ENCODE results near the gene NDUFA8. TPM values are rescaled to one million over a fixed set of nuclear protein-coding genes. Genes with fewer than 3 reads are reported as not detected.

Gene NDUFA8
- total RNA-seq, 1 experiment from 2014 or later, result 105 TPM

DNA sequence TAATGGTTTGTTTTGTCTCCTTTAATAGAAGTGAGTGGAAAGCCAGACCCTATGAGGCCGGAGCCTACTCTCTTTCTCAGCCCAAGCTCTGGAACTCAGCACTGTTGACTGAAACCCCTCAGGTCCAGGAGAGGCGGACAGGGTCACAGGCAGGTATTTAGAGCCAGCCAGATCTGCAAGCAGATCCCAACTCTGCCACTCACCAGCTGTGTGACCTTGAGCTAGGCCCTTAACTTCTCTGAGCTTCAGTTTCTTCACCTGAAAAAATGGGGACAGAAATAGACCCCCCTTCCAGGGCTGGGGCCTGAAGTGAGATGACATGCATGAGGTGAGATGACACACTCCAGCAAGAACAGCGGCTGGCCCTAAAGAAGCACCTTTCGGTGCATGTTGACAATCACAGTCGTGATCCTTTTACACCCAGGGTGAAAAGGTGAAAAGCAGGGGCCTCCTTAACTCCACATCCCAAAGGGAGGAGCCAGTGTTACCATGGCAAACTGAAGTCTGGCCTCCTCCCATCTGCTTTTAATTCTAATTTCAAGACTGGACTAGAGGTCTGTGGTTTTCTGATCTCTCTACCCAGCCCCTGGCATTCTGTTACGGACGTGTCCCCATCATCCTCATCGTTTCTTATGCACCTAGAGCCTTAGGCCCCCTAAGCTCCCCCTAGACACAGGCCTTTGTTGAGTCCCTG, 27.3 kb upstream of the NDUFA8 start:
- peaks cover 18% of the 10 kb centered on the region for H3K27me3 ChIP-seq (replicated peaks; ENCODE audit: insufficient read depth, low read depth, low read length, poor library complexity)

DNA sequence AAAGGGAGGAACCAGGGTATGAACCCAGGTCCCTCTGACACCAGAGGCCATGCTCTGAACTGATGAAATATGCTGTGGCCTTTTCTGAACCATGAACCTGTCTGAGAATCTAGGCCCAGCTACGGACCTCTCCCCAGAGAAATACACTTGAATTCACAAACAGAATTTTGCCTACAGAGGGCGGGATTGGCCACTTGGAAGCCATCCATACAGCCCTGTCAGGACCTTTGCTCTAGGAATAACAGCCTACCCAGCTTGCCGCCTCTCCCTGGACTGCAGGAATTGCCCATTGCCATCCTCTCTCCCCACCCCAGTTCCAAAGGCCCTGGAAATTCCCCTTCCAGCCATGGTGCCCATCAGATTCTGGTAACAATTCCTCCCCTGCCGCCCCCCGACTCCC, 26.7 kb upstream of the NDUFA8 start:
- no peak overlapping the region for H3K27ac ChIP-seq (ENCODE audit: low read depth, low read length, poor library complexity, severe bottlenecking)
- no peaks in the 10 kb centered on the region for H3K4me1 ChIP-seq (ENCODE audit: insufficient read depth, low read length, poor library complexity, severe bottlenecking)
- TF ChIP-seq EZH2 (IDR thresholded peaks at IDR 0.05; ENCODE audit: borderline replicate concordance, low read depth, low read length, poor library complexity, severe bottlenecking) (no peak), CTCF (conservative IDR thresholded peaks at IDR 0.05; ENCODE audit: low read depth, low read length) (no peak)
- intact Hi-C loops (cut with micrococcal nuclease; ENCODE audit: unreplicated experiment), result no loop called here
- no peaks in the 10 kb centered on the region for H3K36me3 ChIP-seq (ENCODE audit: insufficient read depth, low read length, poor library complexity, severe bottlenecking)
- BruUV-seq (replicated peaks), result no TSS peak
- ChIA-PET POLR2A (ENCODE audit: low non-redundant PET) (no interaction called here), CTCF (no interaction called here)
- no peaks in the 10 kb centered on the region for H3K9me3 ChIP-seq (ENCODE audit: low read depth, low read length, poor library complexity, severe bottlenecking)
- H3K27me3 ChIP-seq (replicated peaks; ENCODE audit: insufficient read depth, low read depth, low read length, poor library complexity), result peaks cover 18% of the 10 kb centered on the region
- H3K4me3 ChIP-seq (ENCODE audit: low read depth, low read length, poor library complexity, severe bottlenecking), result no peak overlapping the region
- no peak for DNase-seq (ENCODE audit: low spot score)

More for the DNA sequence above, 27.3 kb upstream of the NDUFA8 start:
- H3K36me3 ChIP-seq (ENCODE audit: insufficient read depth, low read length, poor library complexity, severe bottlenecking), result no peaks in the 10 kb centered on the region
- H3K27ac ChIP-seq (ENCODE audit: low read depth, low read length, poor library complexity, severe bottlenecking), result no peak overlapping the region
- no peak for DNase-seq (ENCODE audit: low spot score)
- H3K4me3 ChIP-seq (ENCODE audit: low read depth, low read length, poor library complexity, severe bottlenecking), result no peak overlapping the region
- H3K4me1 ChIP-seq (ENCODE audit: insufficient read depth, low read length, poor library complexity, severe bottlenecking), result no peaks in the 10 kb centered on the region
- TF ChIP-seq CTCF (conservative IDR thresholded peaks at IDR 0.05; ENCODE audit: low read depth, low read length), result no peak
- TF ChIP-seq EZH2 (IDR thresholded peaks at IDR 0.05; ENCODE audit: borderline replicate concordance, low read depth, low read length, poor library complexity, severe bottlenecking), result no peak
- no TSS peak for BruUV-seq (replicated peaks)
- ChIA-PET POLR2A (ENCODE audit: low non-redundant PET) (interaction anchor here (0.6 kb wide), 1 partner anchor 140 kb away, joined by 3 read pairs; no protein-coding TSS in a partner anchor), CTCF (no interaction called here)
- no peaks in the 10 kb centered on the region for H3K9me3 ChIP-seq (ENCODE audit: low read depth, low read length, poor library complexity, severe bottlenecking)
- intact Hi-C loops (cut with micrococcal nuclease; ENCODE audit: unreplicated experiment), result no loop called here

DNA sequence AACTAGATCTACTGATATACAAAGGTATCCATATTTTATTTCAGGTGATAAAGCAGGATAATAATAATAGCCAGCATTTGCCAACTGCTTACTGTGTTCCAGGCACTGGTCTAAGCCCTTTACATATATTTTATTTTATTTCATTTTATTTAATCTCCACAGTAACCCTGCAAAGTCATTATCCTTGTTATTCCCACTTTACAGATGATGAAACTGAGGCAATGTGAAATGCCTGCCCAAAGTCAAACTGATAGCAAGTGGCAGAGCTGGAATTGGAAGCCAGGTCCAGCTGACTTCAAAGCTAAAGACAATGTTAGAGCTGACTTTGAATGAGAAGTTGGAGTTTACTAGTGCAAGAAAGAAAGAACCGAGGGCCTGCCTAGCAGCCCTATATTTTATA, 25.0 kb upstream of the NDUFA8 start:
- Histone ChIP-seq H3K4me3 (ENCODE audit: low read depth, low read length, poor library complexity, severe bottlenecking) (no peak overlapping the region), H3K27ac (ENCODE audit: low read depth, low read length, poor library complexity, severe bottlenecking) (no peak overlapping the region), H3K4me1 (ENCODE audit: insufficient read depth, low read length, poor library complexity, severe bottlenecking) (no peaks in the 10 kb centered on the region), H3K9me3 (ENCODE audit: low read depth, low read length, poor library complexity, severe bottlenecking) (no peaks in the 10 kb centered on the region), H3K36me3 (ENCODE audit: insufficient read depth, low read length, poor library complexity, severe bottlenecking) (no peaks in the 10 kb centered on the region), H3K27me3 (replicated peaks; ENCODE audit: insufficient read depth, low read depth, low read length, poor library complexity) (peaks cover 18% of the 10 kb centered on the region)
- TF ChIP-seq EZH2 (IDR thresholded peaks at IDR 0.05; ENCODE audit: borderline replicate concordance, low read depth, low read length, poor library complexity, severe bottlenecking), result no peak
- TF ChIP-seq CTCF (conservative IDR thresholded peaks at IDR 0.05; ENCODE audit: low read depth, low read length), result no peak
- ChIA-PET POLR2A (ENCODE audit: low non-redundant PET) (no interaction called here), CTCF (no interaction called here)
- no peak for DNase-seq (ENCODE audit: low spot score)
- no TSS peak for BruUV-seq (replicated peaks)
- intact Hi-C loops (cut with micrococcal nuclease; ENCODE audit: unreplicated experiment), result no loop called here
